ENCODE results near the gene NAP1L3.

DNA sequence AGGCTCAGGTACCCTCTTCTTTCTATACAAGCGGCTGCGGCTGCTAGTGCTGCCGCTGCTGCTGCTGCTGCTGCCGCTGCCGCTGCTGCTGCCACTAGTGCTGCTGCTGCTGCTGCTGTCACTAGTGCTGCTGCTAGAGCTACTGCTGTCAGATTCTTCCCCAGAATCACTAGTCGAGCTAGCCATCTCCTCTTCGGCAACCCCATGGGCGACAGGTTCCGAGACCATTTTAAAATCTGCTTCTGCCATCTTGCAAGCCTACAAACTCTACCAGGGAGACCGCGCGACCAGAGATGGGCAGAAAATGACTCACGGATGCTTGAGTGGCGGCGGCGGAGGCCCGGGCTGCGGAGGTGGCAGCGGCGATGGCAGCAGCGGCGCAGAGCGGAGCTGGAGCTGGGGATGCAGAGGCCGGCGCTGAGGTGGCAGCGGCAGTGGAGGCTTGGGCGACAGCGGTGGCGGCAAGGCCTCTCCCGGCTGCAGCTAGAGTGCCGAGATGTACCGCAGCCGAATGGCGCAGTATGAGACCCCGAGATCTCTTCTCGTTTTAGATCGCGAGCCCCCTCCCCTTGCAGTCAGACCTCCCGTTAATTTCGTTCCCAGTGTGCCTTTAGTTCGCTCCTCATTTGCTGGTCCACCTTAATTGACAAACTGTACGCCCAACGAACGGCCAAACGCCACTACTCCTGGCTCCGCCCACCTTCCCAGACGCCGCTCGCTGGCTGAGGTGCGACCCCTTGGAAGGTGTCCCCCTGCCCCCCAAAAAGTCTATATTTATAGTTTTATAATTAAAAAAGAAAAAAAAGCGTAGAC is at the start of gene NAP1L3:
- TF ChIP-seq, protein P1, sequence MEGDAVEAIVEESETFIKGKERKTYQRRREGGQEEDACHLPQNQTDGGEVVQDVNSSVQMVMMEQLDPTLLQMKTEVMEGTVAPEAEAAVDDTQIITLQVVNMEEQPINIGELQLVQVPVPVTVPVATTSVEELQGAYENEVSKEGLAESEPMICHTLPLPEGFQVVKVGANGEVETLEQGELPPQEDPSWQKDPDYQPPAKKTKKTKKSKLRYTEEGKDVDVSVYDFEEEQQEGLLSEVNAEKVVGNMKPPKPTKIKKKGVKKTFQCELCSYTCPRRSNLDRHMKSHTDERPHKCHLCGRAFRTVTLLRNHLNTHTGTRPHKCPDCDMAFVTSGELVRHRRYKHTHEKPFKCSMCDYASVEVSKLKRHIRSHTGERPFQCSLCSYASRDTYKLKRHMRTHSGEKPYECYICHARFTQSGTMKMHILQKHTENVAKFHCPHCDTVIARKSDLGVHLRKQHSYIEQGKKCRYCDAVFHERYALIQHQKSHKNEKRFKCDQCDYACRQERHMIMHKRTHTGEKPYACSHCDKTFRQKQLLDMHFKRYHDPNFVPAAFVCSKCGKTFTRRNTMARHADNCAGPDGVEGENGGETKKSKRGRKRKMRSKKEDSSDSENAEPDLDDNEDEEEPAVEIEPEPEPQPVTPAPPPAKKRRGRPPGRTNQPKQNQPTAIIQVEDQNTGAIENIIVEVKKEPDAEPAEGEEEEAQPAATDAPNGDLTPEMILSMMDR (IDR thresholded peaks at IDR 0.05; ENCODE audit: insufficient read depth, low read depth, low read length) = no peak
- no peak for TF ChIP-seq EZH2 (IDR thresholded peaks at IDR 0.05; ENCODE audit: insufficient read depth, low read length)

All from astrocyte (in vitro differentiated cells and primary cell).